Measurements from ENCODE around the gene ABL1.
"Not testable (repeated sequence)": the region's sequence is repeated elsewhere in the genome, so short reads cannot be mapped to it uniquely, and the experiment has no call there.

The ABL1 gene

GRCh38 chr9:130834371-130835336 is at the start of gene ABL1:
Gene ABL1 (plus strand): TSS chr9:130835254. CDS start chr9:130835447, 193 bp downstream.
- 0 out of 2 replicates have a peak, but pooled peaks have one; percentile 15 for TF ChIP-seq POLR2A (IDR thresholded peaks at IDR 0.05; ENCODE audit: low read depth, low read length)
- DNase-seq (ENCODE audit: insufficient read length, low spot score) (peak; percentile 63), FAIRE-seq (no peak)

DNA sequence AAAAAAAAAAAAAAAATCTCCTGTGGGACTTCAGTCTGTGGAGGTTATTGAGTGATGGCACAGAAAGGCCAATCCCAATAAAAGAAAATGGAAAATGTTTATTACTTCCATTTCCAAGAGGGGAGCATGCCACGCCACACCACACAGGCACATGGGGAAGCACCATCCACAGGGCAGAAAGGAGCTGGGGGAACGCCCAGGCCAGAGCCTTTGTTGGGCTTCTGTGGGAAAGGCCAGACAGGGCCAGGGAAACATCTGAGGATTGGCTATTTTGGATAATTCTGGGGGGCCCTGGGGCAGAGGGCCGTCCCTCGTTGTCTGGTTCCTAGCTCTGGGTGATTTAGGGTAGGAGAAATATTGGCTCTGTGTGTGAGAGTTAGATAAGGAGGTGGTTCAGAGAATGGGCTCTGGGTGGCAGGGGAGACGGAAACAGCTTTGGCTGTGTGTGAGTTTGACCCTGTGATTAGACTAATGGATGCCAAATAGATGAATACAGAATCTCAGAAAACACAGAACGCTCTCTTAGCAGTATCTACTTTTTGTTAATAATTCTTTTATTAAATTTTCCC is 49.0 kb upstream of the ABL1 start:
- TF ChIP-seq POLR2A (IDR thresholded peaks at IDR 0.05; ENCODE audit: low read depth, low read length) = no peak
- FAIRE-seq (no peak), DNase-seq (ENCODE audit: insufficient read length, low spot score) (no peak)

DNA sequence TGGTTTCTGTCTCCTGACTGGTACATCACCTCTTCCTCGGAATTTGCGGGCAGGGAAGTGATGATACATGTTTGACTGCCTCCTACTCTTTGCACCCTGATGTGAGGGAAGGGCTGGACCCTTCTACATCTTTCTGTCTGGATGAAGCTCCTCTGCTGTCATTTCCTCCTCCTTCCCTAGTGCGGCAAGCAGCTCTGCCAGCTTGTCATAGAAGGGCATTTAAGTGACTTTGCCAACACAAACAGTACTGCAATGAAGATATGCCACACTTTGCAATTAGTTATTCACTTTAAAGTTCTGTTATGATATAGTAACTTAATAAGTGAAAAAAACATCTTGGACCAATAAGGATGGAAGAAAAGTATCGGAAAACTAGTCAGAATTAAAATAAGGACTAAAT is 48.5 kb upstream of the ABL1 start:
- DNase-seq (ENCODE audit: insufficient read length, low spot score) (no peak), FAIRE-seq (no peak)
- TF ChIP-seq POLR2A (IDR thresholded peaks at IDR 0.05; ENCODE audit: low read depth, low read length) = no peak

DNA sequence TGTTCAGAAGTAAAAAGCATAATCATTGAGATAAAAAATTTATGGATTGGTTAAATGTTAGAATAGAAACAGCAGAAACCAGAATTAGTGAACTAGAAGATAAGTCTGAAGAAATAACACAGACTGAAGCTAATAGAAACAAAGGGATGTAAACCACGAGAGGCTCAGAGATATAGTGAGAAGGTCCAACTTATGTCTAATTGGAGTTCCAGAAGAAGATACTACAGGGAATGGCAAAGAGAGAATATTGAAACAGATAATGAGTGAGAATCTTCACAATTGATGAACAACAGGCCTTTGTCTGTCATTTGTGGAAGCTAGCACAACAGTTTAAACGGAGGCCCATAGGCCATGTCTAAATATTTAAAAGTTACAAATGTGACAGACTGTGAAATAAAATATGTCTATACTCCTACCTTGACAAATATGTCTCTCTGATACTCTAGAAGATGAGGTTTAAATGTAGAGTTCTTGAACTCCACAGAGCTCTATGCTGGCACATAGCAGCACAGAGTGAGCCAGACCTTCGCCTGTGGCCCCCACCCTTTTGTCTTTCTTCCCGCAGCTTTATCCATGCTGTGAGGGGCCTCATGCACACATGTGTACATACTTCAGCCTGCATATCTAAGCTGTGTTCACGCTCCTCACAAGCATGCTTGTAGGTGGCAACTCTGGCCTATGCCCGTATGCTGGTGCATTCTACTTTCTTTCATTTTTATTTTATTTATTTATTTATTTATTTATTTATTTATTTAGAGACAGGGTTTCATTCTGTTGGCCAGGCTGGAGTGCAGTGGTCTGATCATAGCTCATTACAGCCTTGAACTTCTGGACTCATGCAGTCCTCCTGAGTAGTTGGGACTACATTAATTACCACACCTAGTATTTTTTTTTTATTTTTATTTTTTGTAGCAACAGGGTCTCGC is 45.0 kb upstream of the ABL1 start:
- TF ChIP-seq POLR2A (IDR thresholded peaks at IDR 0.05; ENCODE audit: low read depth, low read length) = no peak
- FAIRE-seq (no peak), DNase-seq (ENCODE audit: insufficient read length, low spot score) (no peak)

DNA sequence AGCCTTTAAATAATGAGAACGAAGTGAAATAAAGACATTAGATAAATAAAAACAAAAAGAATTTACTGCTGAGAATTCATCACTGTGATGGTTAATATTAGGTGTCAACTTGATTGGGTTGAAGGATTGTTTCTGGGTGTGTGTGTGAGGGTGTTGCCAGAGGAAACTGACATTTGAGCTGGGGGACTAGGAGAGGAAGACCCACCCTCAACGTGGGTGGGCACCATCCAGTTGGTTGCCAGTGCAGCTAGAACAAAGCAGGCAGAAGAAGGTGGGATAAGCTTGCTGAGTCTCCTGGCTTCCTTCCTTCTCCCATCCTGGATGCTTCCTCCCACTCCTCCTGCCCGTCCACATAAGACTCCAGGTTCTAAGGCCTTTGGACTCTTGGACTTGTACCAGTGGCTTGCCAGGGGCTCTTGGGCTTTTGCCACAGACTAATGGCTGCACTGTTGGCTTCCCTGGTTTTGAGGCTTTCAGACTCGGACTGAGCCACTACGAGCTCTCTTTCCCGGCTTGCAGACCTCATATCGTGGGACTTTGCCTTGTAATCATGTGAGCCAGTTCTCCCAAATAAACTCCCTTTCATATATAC is 43.7 kb upstream of the ABL1 start:
- no peak for DNase-seq (ENCODE audit: insufficient read length, low spot score)
- no peak for FAIRE-seq
- TF ChIP-seq POLR2A (IDR thresholded peaks at IDR 0.05; ENCODE audit: low read depth, low read length) = no peak

- TF ChIP-seq POLR2A (IDR thresholded peaks at IDR 0.05; ENCODE audit: low read depth, low read length) = no peak
- DNase-seq (ENCODE audit: insufficient read length, low spot score) (no peak), FAIRE-seq (no peak)
These were observed 41.5 kb upstream of the ABL1 start for GRCh38 chr9:130793589-130793988.

DNA sequence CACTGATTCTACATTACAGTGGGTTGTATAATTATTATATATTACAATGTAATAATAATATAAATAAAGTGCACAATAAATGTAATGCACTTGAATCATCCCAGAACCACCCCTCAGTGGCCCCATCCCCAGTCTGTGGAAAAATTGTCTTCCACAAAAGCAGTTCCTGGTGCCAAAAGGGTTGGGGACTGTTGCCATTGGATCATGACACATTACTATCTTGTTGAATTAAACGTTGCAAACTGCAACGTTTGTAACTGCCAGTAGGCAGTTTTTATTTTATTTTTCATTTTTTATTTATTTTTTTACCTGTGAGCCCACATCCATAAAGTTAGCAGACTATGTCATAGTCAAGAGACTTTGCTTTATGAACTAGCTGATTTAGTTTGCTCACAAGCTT is 41.0 kb upstream of the ABL1 start:
- FAIRE-seq; DNase-seq (ENCODE audit: insufficient read length, low spot score): not testable (repeated sequence)

DNA sequence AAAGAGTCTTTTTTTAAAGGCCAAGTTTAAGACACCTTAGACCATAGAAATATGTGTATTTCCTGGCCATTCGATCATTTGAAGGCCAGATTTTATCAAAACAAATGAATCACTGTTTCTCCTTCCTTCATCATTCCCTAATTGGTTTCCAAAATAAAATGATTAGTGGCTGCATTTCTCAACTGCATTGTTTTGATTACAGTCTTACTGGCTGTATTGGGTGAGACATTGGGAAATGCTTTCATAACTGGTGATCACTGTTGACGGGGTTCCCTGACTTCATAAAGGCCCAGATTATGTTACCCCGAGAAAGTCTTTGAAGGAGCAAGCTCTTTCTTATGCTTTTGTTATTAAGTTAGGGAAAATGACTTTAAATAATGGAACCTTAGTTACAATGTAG is 40.6 kb upstream of the ABL1 start:
- not testable (repeated sequence) for FAIRE-seq; DNase-seq (ENCODE audit: insufficient read length, low spot score)

GRCh38 chr9:130794923-130795495 is 40.0 kb upstream of the ABL1 start:
- FAIRE-seq (no peak), DNase-seq (ENCODE audit: insufficient read length, low spot score) (no peak)
- no peak for TF ChIP-seq POLR2A (IDR thresholded peaks at IDR 0.05; ENCODE audit: low read depth, low read length)

DNA sequence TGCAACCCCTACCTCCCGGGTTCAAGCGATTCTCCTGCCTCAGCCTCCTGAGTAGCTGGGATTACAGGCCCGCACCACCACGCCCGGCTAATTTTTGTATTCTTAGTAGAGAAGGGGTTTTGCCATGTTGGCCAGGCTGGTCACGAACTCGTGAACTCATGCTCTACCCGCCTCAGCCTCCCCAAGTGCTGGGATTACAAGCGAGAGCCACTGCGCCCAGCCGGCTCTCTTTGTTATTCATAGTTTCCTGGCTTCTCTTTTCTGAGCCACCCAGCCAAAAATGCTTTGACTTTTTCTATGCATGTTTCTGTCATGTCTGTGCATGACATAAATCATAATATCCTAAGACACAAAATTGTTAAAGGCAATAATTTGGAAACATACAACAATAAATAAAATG is 31.9 kb upstream of the ABL1 start:
- DNase-seq (ENCODE audit: insufficient read length, low spot score); FAIRE-seq: not testable (repeated sequence)

DNA sequence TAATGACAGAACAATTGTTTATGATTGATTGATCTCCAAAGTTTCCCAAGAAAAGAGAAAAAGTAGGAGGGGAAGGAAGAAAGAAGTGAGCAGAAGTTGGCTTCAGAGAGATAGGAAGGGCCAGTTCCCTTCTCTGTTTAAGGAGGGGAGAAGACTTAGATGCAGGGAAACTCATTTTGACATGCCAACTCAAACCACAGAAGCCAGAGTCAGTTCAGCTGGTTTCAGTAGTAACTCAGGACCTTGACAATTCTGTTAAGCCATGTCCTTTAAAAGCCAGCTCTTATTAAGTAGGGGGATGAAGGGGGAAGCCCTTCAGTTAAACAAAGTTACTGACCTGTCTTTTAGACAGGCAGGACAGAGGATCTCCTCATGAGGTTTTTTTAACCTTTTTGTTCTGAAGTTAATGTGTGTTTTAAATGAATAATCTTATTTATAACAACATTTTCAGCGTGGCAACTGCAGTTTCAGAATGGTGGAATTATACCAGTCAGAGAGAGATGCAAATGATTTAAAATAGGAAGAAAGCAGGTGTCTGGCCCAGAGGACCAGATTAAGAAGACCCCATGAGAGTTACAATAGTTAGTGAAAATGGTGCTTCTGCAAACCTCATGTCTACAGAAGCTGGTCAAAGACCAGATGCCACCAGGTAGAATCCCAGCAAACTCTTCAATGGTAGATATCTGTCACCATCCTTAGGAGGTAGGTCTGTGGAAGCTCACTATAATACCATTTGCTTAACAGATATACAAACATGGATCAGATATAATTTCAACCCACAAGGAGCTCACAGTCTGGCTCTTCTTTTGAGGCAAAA is 29.3 kb upstream of the ABL1 start:
- no peak for TF ChIP-seq POLR2A (IDR thresholded peaks at IDR 0.05; ENCODE audit: low read depth, low read length)
- no peak for DNase-seq (ENCODE audit: insufficient read length, low spot score)
- FAIRE-seq = no peak

GRCh38 chr9:130806327-130806716 is 28.7 kb upstream of the ABL1 start:
- FAIRE-seq = no peak
- TF ChIP-seq POLR2A (IDR thresholded peaks at IDR 0.05; ENCODE audit: low read depth, low read length) = no peak
- no peak for DNase-seq (ENCODE audit: insufficient read length, low spot score)
